ENCODE measurements around the gene PRKG2. TPM values are rescaled to one million over a fixed set of nuclear protein-coding genes. Genes with fewer than 3 reads are reported as not detected.

The PRKG2 gene
- total and polyA plus RNA-seq, 10 of the 15 experiments (the other 5 are each of a cell fraction or from before 2014, with no cell fraction given): not detected

DNA sequence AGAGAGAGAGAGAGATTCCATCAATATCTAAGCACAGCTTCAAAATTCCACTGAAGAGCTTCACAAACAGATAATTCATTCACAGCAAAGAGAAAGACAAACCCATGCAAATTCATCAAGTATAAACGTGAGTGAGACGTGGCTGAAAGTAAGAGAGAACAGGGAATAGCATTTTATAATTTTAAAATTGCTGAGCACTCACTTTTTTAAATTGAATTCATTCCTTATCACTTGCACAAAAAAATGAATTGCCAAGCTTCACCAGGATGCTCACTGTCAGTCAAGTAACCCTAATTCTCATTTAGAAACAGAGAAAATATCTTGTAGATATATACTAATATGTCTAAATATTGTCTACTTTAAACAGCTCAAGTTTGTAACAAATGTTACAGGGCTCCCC lies 144.0 kb downstream of the PRKG2 start:
- ATAC-seq (no peak), FAIRE-seq (no peak), DNase-seq (ENCODE audit: low read depth, low spot score) (no peak)
- Histone ChIP-seq H3K36me3 (ENCODE audit: control insufficient read depth in 2 of 2, insufficient read depth in 2 of 2, low read length in 1 of 2) (no peaks in the 10 kb centered on the region), H3K27ac (ENCODE audit: control insufficient read depth, insufficient read depth) (no peak overlapping the region), H3K9me3 (replicated peaks; ENCODE audit: control insufficient read depth, insufficient read depth, low read length) (no peaks in the 10 kb centered on the region), H3K79me2 (ENCODE audit: control insufficient read depth, insufficient read depth, low read length) (no peaks in the 10 kb centered on the region), H2AFZ (ENCODE audit: control insufficient read depth, low read depth, low read length) (no peak overlapping the region), H3K9ac (ENCODE audit: control insufficient read depth, insufficient read depth, low read length) (no peak overlapping the region), H3K4me1 (ENCODE audit: control insufficient read depth, insufficient read depth, low read length) (no peaks in the 10 kb centered on the region), H3K4me3 (no peak overlapping the region), H3K27me3 (replicated peaks in 1 of 2; ENCODE audit: control insufficient read depth in 2 of 2, insufficient read depth in 2 of 2, low read length in 1 of 2) (0 out of 4 replicates have a peak, but pooled peaks cover 0 to 2% of the 10 kb centered on the region in 2 experiments), H3K4me2 (ENCODE audit: control insufficient read depth, insufficient read depth) (no peak overlapping the region), H4K20me1 (ENCODE audit: control insufficient read depth, insufficient read depth) (no peaks in the 10 kb centered on the region)
- in situ Hi-C loops (cut with MboI): no loop called here
- BruUV-seq (replicated peaks): no TSS peak
- ChIA-PET CTCF (interaction anchor here (0.7 to 4.3 kb wide), 15 partner anchors 8 to 709 kb away, joined by 3 to 75 read pairs (median 12); no protein-coding TSS in a partner anchor), POLR2A (no interaction called here), SMC1A (ENCODE audit: uncharacterized antibody, unreplicated experiment) (interaction anchor here (0.5 to 3.2 kb wide), 10 partner anchors 16 to 709 kb away, joined by 3 to 49 read pairs (median 4); no protein-coding TSS in a partner anchor), RAD21 (ENCODE audit: unreplicated experiment) (interaction anchor here (0.6 to 3.4 kb wide), 6 partner anchors 24 to 708 kb away, joined by 3 to 26 read pairs (median 9); no protein-coding TSS in a partner anchor)
- intact Hi-C loops (cut with micrococcal nuclease; ENCODE audit: unreplicated experiment): no loop called here
- TF ChIP-seq MEF2A (IDR thresholded peaks at IDR 0.05; ENCODE audit: insufficient read depth, low read depth, low read length): no peak
- TF ChIP-seq, protein P1, sequence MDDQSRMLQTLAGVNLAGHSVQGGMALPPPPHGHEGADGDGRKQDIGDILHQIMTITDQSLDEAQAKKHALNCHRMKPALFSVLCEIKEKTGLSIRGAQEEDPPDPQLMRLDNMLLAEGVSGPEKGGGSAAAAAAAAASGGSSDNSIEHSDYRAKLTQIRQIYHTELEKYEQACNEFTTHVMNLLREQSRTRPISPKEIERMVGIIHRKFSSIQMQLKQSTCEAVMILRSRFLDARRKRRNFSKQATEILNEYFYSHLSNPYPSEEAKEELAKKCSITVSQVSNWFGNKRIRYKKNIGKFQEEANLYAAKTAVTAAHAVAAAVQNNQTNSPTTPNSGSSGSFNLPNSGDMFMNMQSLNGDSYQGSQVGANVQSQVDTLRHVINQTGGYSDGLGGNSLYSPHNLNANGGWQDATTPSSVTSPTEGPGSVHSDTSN (IDR thresholded peaks at IDR 0.05; ENCODE audit: insufficient replicate concordance, low read depth, low read length): no peak
- TF ChIP-seq SIN3A (IDR thresholded peaks at IDR 0.05; ENCODE audit: low read depth, low read length): no peak
- TF ChIP-seq BRCA1 (IDR thresholded peaks at IDR 0.05; ENCODE audit: low read depth, low read length): no peak
- no peak for TF ChIP-seq TCF7 (IDR thresholded peaks at IDR 0.05; ENCODE audit: borderline replicate concordance)
- TF ChIP-seq RELB (IDR thresholded peaks at IDR 0.05; ENCODE audit: low read depth): no peak
- no peak for TF ChIP-seq MXI1 (IDR thresholded peaks at IDR 0.05; ENCODE audit: low read depth, low read length)
- no peak for TF ChIP-seq ZBTB33 (IDR thresholded peaks at IDR 0.05)
- TF ChIP-seq, protein P2, sequence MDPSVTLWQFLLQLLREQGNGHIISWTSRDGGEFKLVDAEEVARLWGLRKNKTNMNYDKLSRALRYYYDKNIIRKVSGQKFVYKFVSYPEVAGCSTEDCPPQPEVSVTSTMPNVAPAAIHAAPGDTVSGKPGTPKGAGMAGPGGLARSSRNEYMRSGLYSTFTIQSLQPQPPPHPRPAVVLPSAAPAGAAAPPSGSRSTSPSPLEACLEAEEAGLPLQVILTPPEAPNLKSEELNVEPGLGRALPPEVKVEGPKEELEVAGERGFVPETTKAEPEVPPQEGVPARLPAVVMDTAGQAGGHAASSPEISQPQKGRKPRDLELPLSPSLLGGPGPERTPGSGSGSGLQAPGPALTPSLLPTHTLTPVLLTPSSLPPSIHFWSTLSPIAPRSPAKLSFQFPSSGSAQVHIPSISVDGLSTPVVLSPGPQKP (IDR thresholded peaks at IDR 0.05; ENCODE audit: low read depth, low read length): no peak
- no peak for TF ChIP-seq IKZF1 (conservative IDR thresholded peaks at IDR 0.05)
- no peak for TF ChIP-seq HDAC6 (IDR thresholded peaks at IDR 0.05; ENCODE audit: unreplicated experiment)
- TF ChIP-seq, protein P3, sequence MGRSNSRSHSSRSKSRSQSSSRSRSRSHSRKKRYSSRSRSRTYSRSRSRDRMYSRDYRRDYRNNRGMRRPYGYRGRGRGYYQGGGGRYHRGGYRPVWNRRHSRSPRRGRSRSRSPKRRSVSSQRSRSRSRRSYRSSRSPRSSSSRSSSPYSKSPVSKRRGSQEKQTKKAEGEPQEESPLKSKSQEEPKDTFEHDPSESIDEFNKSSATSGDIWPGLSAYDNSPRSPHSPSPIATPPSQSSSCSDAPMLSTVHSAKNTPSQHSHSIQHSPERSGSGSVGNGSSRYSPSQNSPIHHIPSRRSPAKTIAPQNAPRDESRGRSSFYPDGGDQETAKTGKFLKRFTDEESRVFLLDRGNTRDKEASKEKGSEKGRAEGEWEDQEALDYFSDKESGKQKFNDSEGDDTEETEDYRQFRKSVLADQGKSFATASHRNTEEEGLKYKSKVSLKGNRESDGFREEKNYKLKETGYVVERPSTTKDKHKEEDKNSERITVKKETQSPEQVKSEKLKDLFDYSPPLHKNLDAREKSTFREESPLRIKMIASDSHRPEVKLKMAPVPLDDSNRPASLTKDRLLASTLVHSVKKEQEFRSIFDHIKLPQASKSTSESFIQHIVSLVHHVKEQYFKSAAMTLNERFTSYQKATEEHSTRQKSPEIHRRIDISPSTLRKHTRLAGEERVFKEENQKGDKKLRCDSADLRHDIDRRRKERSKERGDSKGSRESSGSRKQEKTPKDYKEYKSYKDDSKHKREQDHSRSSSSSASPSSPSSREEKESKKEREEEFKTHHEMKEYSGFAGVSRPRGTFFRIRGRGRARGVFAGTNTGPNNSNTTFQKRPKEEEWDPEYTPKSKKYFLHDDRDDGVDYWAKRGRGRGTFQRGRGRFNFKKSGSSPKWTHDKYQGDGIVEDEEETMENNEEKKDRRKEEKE (IDR thresholded peaks at IDR 0.05): no peak
- TF ChIP-seq RCOR1 (conservative IDR thresholded peaks at IDR 0.05; ENCODE audit: low read depth, low read length): no peak
- TF ChIP-seq EGR1 (IDR thresholded peaks at IDR 0.05; ENCODE audit: borderline replicate concordance in 1 of 2, low read depth in 2 of 2, low read length in 2 of 2): no peak
- 0% methylated on average over 2 of the region's 2 CpGs for WGBS (ENCODE audit: insufficient coverage, insufficient replicate concordance, low lambda C conversion rate, missing lambda C conversion rate)
